Measurements from ENCODE around the gene THBD. TPM values are rescaled to one million over a fixed set of nuclear protein-coding genes. Genes with fewer than 3 reads are reported as not detected.
"Not testable (repeated sequence)": the region's sequence is repeated elsewhere in the genome, so short reads cannot be mapped to it uniquely, and the experiment has no call there.

Gene THBD
- polyA plus RNA-seq, 3 donors: 5.3 to 7.8 (median 6.0) TPM

GRCh38 chr20:23028392-23028791 lies 21.1 kb downstream of the THBD start:
- DNase-seq (ENCODE audit: extremely low read depth in 1 of 11, low read depth in 9 of 11, low spot score in 4 of 11): no peak

- DNase-seq (ENCODE audit: extremely low read depth in 1 of 11, low read depth in 9 of 11, low spot score in 4 of 11): no peak
Observed at GRCh38 chr20:23027721-23028120, 21.8 kb downstream of the THBD start.

GRCh38 chr20:23025503-23025902 lies 24.0 kb downstream of the THBD start:
- DNase-seq (ENCODE audit: extremely low read depth in 1 of 11, low read depth in 9 of 11, low spot score in 4 of 11): not testable (repeated sequence)

GRCh38 chr20:23024701-23025100 lies 24.8 kb downstream of the THBD start:
- no peak for DNase-seq (ENCODE audit: extremely low read depth in 1 of 11, low read depth in 9 of 11, low spot score in 4 of 11)

- no peak for DNase-seq (ENCODE audit: extremely low read depth in 1 of 11, low read depth in 9 of 11, low spot score in 4 of 11)
Observed at GRCh38 chr20:23023621-23024177, 25.8 kb downstream of the THBD start.

- DNase-seq (ENCODE audit: extremely low read depth in 1 of 11, low read depth in 9 of 11, low spot score in 4 of 11): no peak
Observed at GRCh38 chr20:23022849-23023248, 26.6 kb downstream of the THBD start.

- no peak for DNase-seq (ENCODE audit: extremely low read depth in 1 of 11, low read depth in 9 of 11, low spot score in 4 of 11)
Observed at GRCh38 chr20:23021951-23022350, 27.5 kb downstream of the THBD start.

- no peak for DNase-seq (ENCODE audit: extremely low read depth in 1 of 11, low read depth in 9 of 11, low spot score in 4 of 11)
Observed at GRCh38 chr20:23021541-23021940, 27.9 kb downstream of the THBD start.

- no peak for DNase-seq (ENCODE audit: extremely low read depth in 1 of 11, low read depth in 9 of 11, low spot score in 4 of 11)
Observed at GRCh38 chr20:23020230-23021018, 29.0 kb downstream of the THBD start.

GRCh38 chr20:23019403-23019802 lies 30.1 kb downstream of the THBD start:
- DNase-seq (ENCODE audit: extremely low read depth in 1 of 11, low read depth in 9 of 11, low spot score in 4 of 11): no peak

GRCh38 chr20:23018941-23019340 lies 30.5 kb downstream of the THBD start:
- no peak for DNase-seq (ENCODE audit: extremely low read depth in 1 of 11, low read depth in 9 of 11, low spot score in 4 of 11)

GRCh38 chr20:23018432-23018831 lies 31.0 kb downstream of the THBD start:
- no peak for DNase-seq (ENCODE audit: extremely low read depth in 1 of 11, low read depth in 9 of 11, low spot score in 4 of 11)

- DNase-seq (ENCODE audit: extremely low read depth in 1 of 11, low read depth in 9 of 11, low spot score in 4 of 11): no peak
Observed at GRCh38 chr20:23017516-23017915, 32.0 kb downstream of the THBD start.

GRCh38 chr20:23013429-23013828 lies 36.0 kb downstream of the THBD start:
- DNase-seq (ENCODE audit: extremely low read depth in 1 of 11, low read depth in 9 of 11, low spot score in 4 of 11): no peak

- no peak for DNase-seq (ENCODE audit: extremely low read depth in 1 of 11, low read depth in 9 of 11, low spot score in 4 of 11)
Observed at GRCh38 chr20:23011008-23011721, 38.3 kb downstream of the THBD start.

GRCh38 chr20:23010096-23010495 lies 39.4 kb downstream of the THBD start:
- DNase-seq (ENCODE audit: extremely low read depth in 1 of 11, low read depth in 9 of 11, low spot score in 4 of 11): no peak

GRCh38 chr20:23009636-23010035 lies 39.8 kb downstream of the THBD start:
- no peak for DNase-seq (ENCODE audit: extremely low read depth in 1 of 11, low read depth in 9 of 11, low spot score in 4 of 11)

GRCh38 chr20:23008667-23009066 lies 40.8 kb downstream of the THBD start:
- DNase-seq (ENCODE audit: extremely low read depth in 1 of 11, low read depth in 9 of 11, low spot score in 4 of 11): no peak

GRCh38 chr20:23007886-23008655 lies 41.4 kb downstream of the THBD start:
- DNase-seq (ENCODE audit: extremely low read depth in 1 of 11, low read depth in 9 of 11, low spot score in 4 of 11): no peak

GRCh38 chr20:23007462-23007861 lies 42.0 kb downstream of the THBD start:
- no peak for DNase-seq (ENCODE audit: extremely low read depth in 1 of 11, low read depth in 9 of 11, low spot score in 4 of 11)

All from renal cortex interstitium (tissue), 11 donors.